Uterus (tissue), 4 donors: ENCODE measurements around the gene DEAF1. TPM values are rescaled to one million over a fixed set of nuclear protein-coding genes. Genes with fewer than 3 reads are reported as not detected.

ENCODE experiments used
- DNase-seq, 2 donors: peaks; one replicate each; pipeline ENCODE4 v3.0.0-alpha.2; 2019 to 2020
- H3K27ac ChIP-seq, 2 donors: fragments of 200-600 bp; sonication (generic); 1 replicate in 1 of 2; 2 replicates in 1 of 2; pipeline ENCODE4 v1.5.1; 2016 to 2018
- H3K27me3 ChIP-seq, 2 donors: fragments of 200-600 bp; sonication (generic); one replicate each; pipeline ENCODE4 v1.5.1; 2018 to 2019; ENCODE audit warnings: control low read depth in 1 of 2
- H3K36me3 ChIP-seq, 2 donors: fragments of 200-600 bp; sonication (generic); one replicate each; pipeline ENCODE4 v1.5.1; 2019; ENCODE audit warnings: control low read depth in 1 of 2
- H3K4me1 ChIP-seq, 2 donors: fragments of 200-600 bp; sonication (generic); one replicate each; pipeline ENCODE4 v1.5.1; 2018 to 2019; ENCODE audit warnings: control low read depth in 1 of 2
- H3K4me3 ChIP-seq, 2 donors: fragments of 200-600 bp; sonication (generic); 1 replicate in 1 of 2; 2 replicates in 1 of 2; pipeline ENCODE4 v1.5.1; 2018 to 2019; ENCODE audit warnings: mild to moderate bottlenecking in 1 of 2
- H3K9me3 ChIP-seq, 2 donors: fragments of 200-600 bp; sonication (generic); one replicate each; pipeline ENCODE4 v1.5.1; 2019; ENCODE audit warnings: control low read depth in 1 of 2
- CTCF ChIP-seq, 4 experiments: fragments of 200-600 bp in 2 of 4; fragments of 450-650 bp in 2 of 4; sonication (generic) in 2 of 4; IDR thresholded peaks; one replicate each; pipeline ENCODE4 v1.5.1; 2016 to 2019; ENCODE audit warnings: antibody characterized with exemption in 4 of 4, mild to moderate bottlenecking in 2 of 4, moderate library complexity in 1 of 4
- POLR2A ChIP-seq, 2 donors: fragments of 450-650 bp; IDR thresholded peaks; one replicate each; pipeline ENCODE4 v1.6.1; 2016; ENCODE audit warnings: antibody characterized with exemption in 2 of 2, mild to moderate bottlenecking in 1 of 2, moderate library complexity in 1 of 2
- intact Hi-C: fragments of 100-400 bp; cut with DNase I; formaldehyde crosslinking; loops from one replicate; pipeline ENCODE4 v1.15.1; 2023; ENCODE audit warnings: low total_unique reads
- total RNA-seq, 4 donors: library from RNA; depleted of rRNA in 3 of 4; stranded (reverse); fragments of >200 nt in 3 of 4; gene quantifications; one replicate each; pipeline versions ENCODE4 v1.1.0 to v1.2.4, GENCODE V29; 2014 to 2023
- donor health status: DM: yes; HTN: yes; CAD: no.

DEAF1 gene
- total RNA-seq, 4 donors from 2014 or later: 7.9 to 45.6 (median 20.4) TPM

DNA sequence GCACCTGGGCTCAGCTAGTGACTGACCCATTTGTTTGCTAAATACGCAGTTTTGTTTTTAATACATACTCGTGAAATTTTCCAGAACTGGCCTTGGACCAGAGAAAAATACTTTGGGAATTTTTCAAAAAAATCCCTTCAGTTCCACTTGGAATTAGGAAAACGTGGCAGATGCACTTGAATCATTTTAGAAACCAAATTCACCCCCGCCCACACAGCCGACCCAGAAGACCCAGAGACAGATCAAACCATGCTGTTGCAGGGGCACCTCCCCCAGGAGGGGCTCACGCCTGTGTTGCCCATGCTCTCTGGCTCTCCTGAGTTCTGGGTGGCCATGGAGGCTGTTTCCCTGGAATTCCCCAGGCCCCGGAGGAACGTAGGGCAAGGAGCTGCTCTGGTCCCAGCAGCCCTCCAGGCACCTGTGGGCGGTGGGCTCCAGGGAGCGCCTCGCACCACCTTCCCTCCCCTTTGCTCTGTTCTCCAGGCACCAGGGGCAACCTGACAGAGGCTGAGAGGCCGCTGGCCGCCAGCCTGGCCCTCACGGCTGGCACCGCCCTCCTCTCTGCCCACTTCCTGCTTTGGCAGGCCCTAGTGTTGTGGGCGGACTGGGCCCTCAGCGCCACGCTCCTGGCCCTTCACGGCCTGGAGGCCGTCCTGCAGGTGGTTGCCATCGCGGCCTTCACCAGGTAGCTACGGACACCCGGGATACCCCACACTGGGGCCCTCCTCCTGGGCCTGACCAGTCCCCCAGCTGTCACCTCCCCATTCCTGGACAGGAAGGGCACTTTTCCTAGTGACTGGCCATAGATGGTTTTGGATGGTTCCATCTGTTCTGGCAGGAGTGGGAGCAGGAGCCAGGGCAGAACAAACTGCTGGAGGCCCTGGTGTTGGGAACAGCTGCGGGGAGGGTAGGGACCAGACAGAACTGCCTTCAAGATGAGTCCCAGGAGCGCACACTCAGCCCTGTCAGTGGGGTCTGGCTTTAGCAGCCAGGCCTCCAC, 7.7 kb upstream of the DEAF1 start:
- Histone ChIP-seq H3K36me3 (no peaks in the 10 kb centered on the region), H3K4me1 (peaks cover 0 to 4% of the 10 kb centered on the region in 2 donors), H3K4me3 (no peak overlapping the region), H3K9me3 (no peaks in the 10 kb centered on the region), H3K27me3 (no peaks in the 10 kb centered on the region), H3K27ac (peak overlapping the region; percentile 35 to 47)
- peak in 1 of 2 donors; percentile 26 for DNase-seq
- intact Hi-C loops: no loop called here
- TF ChIP-seq CTCF (IDR thresholded peaks at IDR 0.05) (no peak), POLR2A (IDR thresholded peaks at IDR 0.05) (no peak)

DNA sequence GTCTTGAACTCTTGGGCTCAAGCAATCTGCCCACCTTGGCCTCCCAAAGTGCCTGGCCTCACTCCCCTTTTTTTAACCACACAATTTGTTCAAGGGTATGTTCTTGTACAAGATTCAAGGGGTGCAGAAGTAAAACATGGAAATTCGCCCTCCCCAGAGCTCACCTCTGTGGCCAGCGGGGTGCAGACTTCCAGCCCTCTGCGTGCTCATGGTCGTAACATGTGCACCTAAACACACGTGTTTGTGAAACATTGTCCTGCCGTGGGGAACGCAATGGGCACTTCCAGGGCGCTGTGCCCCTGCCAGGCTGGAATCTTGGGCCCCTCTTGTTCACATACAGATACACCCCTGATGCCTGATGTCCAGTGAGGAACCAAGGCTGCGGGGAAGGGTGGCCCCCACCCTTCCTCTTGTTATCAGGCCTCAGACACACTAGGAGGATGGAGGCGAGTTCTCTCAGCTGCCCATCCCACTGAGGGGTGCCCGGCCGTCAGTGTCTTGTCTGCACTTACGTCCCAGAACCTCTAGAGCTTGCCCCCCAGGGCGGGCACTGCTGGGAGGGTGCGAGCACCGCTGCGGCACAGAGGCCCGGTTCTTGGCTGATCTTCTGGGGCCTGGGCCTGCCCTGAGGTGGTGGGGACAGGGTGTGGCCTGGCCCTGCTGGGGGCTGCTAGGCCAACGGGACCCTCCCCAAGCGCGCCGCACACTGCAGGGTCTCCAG, 6.9 kb upstream of the DEAF1 start:
- Histone ChIP-seq H3K27me3 (no peaks in the 10 kb centered on the region), H3K4me1 (peaks cover 2 to 4% of the 10 kb centered on the region in 2 donors), H3K4me3 (no peak overlapping the region), H3K9me3 (no peaks in the 10 kb centered on the region), H3K36me3 (no peaks in the 10 kb centered on the region), H3K27ac (peak overlapping the region in 1 of 2 donors; percentile 35)
- TF ChIP-seq POLR2A (IDR thresholded peaks at IDR 0.05) (no peak), CTCF (IDR thresholded peaks at IDR 0.05) (no peak)
- intact Hi-C loops: no loop called here
- DNase-seq: no peak

DNA sequence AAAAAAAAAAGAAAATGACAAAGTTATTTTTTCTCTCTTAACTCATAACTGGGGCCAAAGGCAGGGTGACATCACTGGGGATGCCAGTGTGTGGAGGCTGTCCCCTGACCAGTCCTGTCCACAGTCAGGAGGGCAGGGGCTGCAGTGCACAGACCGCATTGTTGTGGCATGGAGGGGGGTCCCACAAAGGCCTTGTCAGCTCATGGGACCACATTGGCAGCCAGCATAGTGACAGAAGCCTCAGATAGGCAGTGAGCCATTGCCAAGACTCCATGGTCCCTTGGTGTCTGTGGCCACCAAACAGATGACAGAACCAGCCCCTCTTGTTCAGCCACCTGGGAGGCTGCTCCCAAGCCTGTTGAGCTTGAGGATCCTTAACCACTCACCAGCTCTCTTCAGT, 4.7 kb upstream of the DEAF1 start:
- Histone ChIP-seq H3K36me3 (no peaks in the 10 kb centered on the region), H3K9me3 (no peaks in the 10 kb centered on the region), H3K27ac (no peak overlapping the region), H3K4me1 (peaks cover 0 to 7% of the 10 kb centered on the region in 2 donors), H3K4me3 (no peak overlapping the region), H3K27me3 (no peaks in the 10 kb centered on the region)
- TF ChIP-seq POLR2A (IDR thresholded peaks at IDR 0.05): no peak
- no peak for TF ChIP-seq CTCF (IDR thresholded peaks at IDR 0.05)
- no peak for DNase-seq
- intact Hi-C loops: no loop called here

DNA sequence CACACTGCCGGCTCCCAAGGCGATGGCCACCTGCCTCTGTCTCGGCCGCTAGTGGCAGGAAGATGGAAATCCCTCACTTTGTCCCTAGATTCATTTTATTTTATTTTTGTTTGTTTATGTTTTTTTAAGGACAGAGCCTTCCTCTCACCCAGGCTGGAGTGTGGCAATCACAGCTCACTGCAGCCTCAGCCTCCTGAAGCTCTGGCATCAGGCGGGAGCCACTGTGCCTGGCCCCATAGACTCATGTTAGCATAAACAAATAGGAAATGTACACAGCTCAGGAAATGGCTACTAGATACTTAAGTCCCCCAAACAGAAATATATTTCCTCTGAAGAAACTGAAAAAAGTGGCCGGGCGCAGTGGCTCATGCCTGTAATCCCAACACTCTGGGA, 4.1 kb upstream of the DEAF1 start:
- Histone ChIP-seq H3K4me3 (no peak overlapping the region), H3K27ac (no peak overlapping the region), H3K9me3 (no peaks in the 10 kb centered on the region), H3K27me3 (no peaks in the 10 kb centered on the region), H3K4me1 (peaks cover 1 to 7% of the 10 kb centered on the region in 2 donors), H3K36me3 (no peaks in the 10 kb centered on the region)
- intact Hi-C loops: no loop called here
- TF ChIP-seq POLR2A (IDR thresholded peaks at IDR 0.05) (no peak), CTCF (IDR thresholded peaks at IDR 0.05) (no peak)
- DNase-seq: no peak
